HG02571 (cell line): ENCODE measurements around the gene TBL1XR1.
A peak's percentile ranks its signal among the peaks of the same experiment; 100 is the strongest.
"Not testable (repeated sequence)": the region's sequence is repeated elsewhere in the genome, so short reads cannot be mapped to it uniquely, and the experiment has no call there.

Experiments used
- ATAC-seq: cut with Tn5 transposase; IDR thresholded peaks from one replicate; pipeline ENCODE4 v1.9.1; 2021; ENCODE audit warnings: mild to moderate bottlenecking, moderate library complexity; ENCODE audit not compliant: unreplicated experiment

Gene TBL1XR1

GRCh38 chr3:177185035-177185574 lies 12.2 kb downstream of the TBL1XR1 start:
- peak; percentile 23 for ATAC-seq

GRCh38 chr3:177184602-177185001 lies 12.7 kb downstream of the TBL1XR1 start:
- peak; percentile 85 for ATAC-seq

GRCh38 chr3:177182352-177182751 lies 14.9 kb downstream of the TBL1XR1 start:
- no peak for ATAC-seq

GRCh38 chr3:177181418-177181817 lies 15.9 kb downstream of the TBL1XR1 start:
- ATAC-seq: no peak

GRCh38 chr3:177180506-177180905 lies 16.8 kb downstream of the TBL1XR1 start:
- no peak for ATAC-seq

- no peak for ATAC-seq
Measured at GRCh38 chr3:177179281-177180067, 17.8 kb downstream of the TBL1XR1 start.

GRCh38 chr3:177177749-177178221 lies 19.5 kb downstream of the TBL1XR1 start:
- no peak for ATAC-seq

GRCh38 chr3:177174607-177175170 lies 22.6 kb downstream of the TBL1XR1 start:
- no peak for ATAC-seq

- ATAC-seq: no peak
Measured at GRCh38 chr3:177169936-177170722, 27.2 kb downstream of the TBL1XR1 start.

- ATAC-seq: no peak
Measured at GRCh38 chr3:177168431-177168830, 28.9 kb downstream of the TBL1XR1 start.

- no peak for ATAC-seq
Measured at GRCh38 chr3:177162742-177163141, 34.5 kb downstream of the TBL1XR1 start.

- not testable (repeated sequence) for ATAC-seq
Measured at GRCh38 chr3:177161603-177162002, 35.7 kb downstream of the TBL1XR1 start.

- no peak for ATAC-seq
Measured at GRCh38 chr3:177158461-177158860, 38.8 kb downstream of the TBL1XR1 start.

GRCh38 chr3:177157492-177157891 lies 39.8 kb downstream of the TBL1XR1 start:
- no peak for ATAC-seq

- no peak for ATAC-seq
Measured at GRCh38 chr3:177154733-177155132, 42.5 kb downstream of the TBL1XR1 start.

- ATAC-seq: peak; percentile 79
Measured at GRCh38 chr3:177150970-177151627, 46.2 kb downstream of the TBL1XR1 start.

GRCh38 chr3:177150218-177150916 lies 46.9 kb downstream of the TBL1XR1 start:
- peak; percentile 21 for ATAC-seq

- ATAC-seq: no peak
Measured at GRCh38 chr3:177149106-177149505, 48.2 kb downstream of the TBL1XR1 start.

- no peak for ATAC-seq
Measured at GRCh38 chr3:177147790-177148189, 49.5 kb downstream of the TBL1XR1 start.

- no peak for ATAC-seq
Measured at GRCh38 chr3:177146646-177147045, 50.6 kb downstream of the TBL1XR1 start.
